Endodermal cell (in vitro differentiated cells): Measurements from ENCODE around the gene IFITM1. TPM values are rescaled to one million over a fixed set of nuclear protein-coding genes. Genes with fewer than 3 reads are reported as not detected.
"Not testable (repeated sequence)": the region's sequence is repeated elsewhere in the genome, so short reads cannot be mapped to it uniquely, and the experiment has no call there.

Experiments
- DNase-seq: peaks from one replicate; pipeline ENCODE4 v3.0.0-alpha.2; 2017
- H3K27ac ChIP-seq: 2 replicates; pipeline ENCODE4 v1.5.1; 2013; ENCODE audit warnings: mild to moderate bottlenecking, low read depth, low read length, moderate library complexity
- H3K27me3 ChIP-seq: 2 replicates; pipeline ENCODE4 v1.6.1; 2013; ENCODE audit warnings: mild to moderate bottlenecking, low read length, moderate library complexity; ENCODE audit not compliant: insufficient read depth, control insufficient read depth, poor library complexity, severe bottlenecking
- H3K36me3 ChIP-seq: 2 replicates; pipeline ENCODE4 v1.7.0; 2013; ENCODE audit warnings: mild to moderate bottlenecking, low read length, moderate library complexity; ENCODE audit not compliant: control insufficient read depth, insufficient read depth
- H3K4me1 ChIP-seq: one replicate; pipeline ENCODE4 v1.7.0; 2013; ENCODE audit warnings: low read length; ENCODE audit not compliant: control insufficient read depth, insufficient read depth
- H3K4me3 ChIP-seq: 2 replicates; pipeline ENCODE4 v1.5.1; 2013; ENCODE audit warnings: mild to moderate bottlenecking, low read length, moderate library complexity
- H3K9ac ChIP-seq: 2 replicates; pipeline ENCODE4 v1.6.1; 2013; ENCODE audit warnings: mild to moderate bottlenecking, low read length, moderate library complexity; ENCODE audit not compliant: poor library complexity, severe bottlenecking; ENCODE audit errors: extremely low read depth
- H3K9me3 ChIP-seq: 2 replicates; pipeline ENCODE4 v1.6.1; 2013; ENCODE audit warnings: mild to moderate bottlenecking, low read length, moderate library complexity; ENCODE audit not compliant: control insufficient read depth
- H3K27ac Mint-ChIP-seq: 2 replicates; pipeline ENCODE4 v1.8.0; 2020; ENCODE audit warnings: mixed read lengths
- H3K27me3 Mint-ChIP-seq: 2 replicates; pipeline ENCODE4 v1.8.0; 2021; ENCODE audit warnings: mild to moderate bottlenecking, mixed read lengths; ENCODE audit not compliant: insufficient read depth
- H3K36me3 Mint-ChIP-seq: 2 replicates; pipeline ENCODE4 v1.8.0; 2020; ENCODE audit warnings: low read depth, mixed read lengths
- H3K4me1 Mint-ChIP-seq: 2 replicates; pipeline ENCODE4 v1.8.0; 2020; ENCODE audit warnings: mixed read lengths
- H3K4me3 Mint-ChIP-seq: 2 replicates; pipeline ENCODE4 v1.8.0; 2020; ENCODE audit warnings: mild to moderate bottlenecking, moderate library complexity, mixed read lengths
- H3K9me3 Mint-ChIP-seq: 2 replicates; pipeline ENCODE4 v1.8.0; 2020; ENCODE audit warnings: mild to moderate bottlenecking, mixed read lengths
- WGBS, 2 experiments: methylation state at CpG; one replicate each; pipeline versions ENCODE4 v1.1.5 to v1.1.7; 2013; ENCODE audit warnings: missing lambda C conversion rate in 2 of 2, mixed read lengths in 1 of 2; ENCODE audit not compliant: insufficient coverage in 1 of 2, insufficient read length in 1 of 2; 5-methylcytosine and 5-hydroxymethylcytosine counted together
- total RNA-seq, 2 donors: library from RNA; stranded (reverse); fragmentation: NEBNext Ultra II Directional in 1 of 2; extraction: Animal tissue kit (Norgen Biotek cat#: 25700) in 1 of 2; gene quantifications; 2 replicates in 1 of 2; 3 replicates in 1 of 2; pipeline ENCODE4 v1.2.1, GENCODE V29; 2021
- TF ChIP-seq, protein P1 (sequence below): fragments of 200-600 bp; sonication (generic); conservative IDR thresholded peaks from 2 replicates; pipeline ENCODE4 v1.5.0; 2021; ENCODE audit warnings: antibody characterized with exemption, mild to moderate bottlenecking

The IFITM1 gene
- total RNA-seq, 2 donors from 2014 or later = 211 to 558 TPM

DNA sequence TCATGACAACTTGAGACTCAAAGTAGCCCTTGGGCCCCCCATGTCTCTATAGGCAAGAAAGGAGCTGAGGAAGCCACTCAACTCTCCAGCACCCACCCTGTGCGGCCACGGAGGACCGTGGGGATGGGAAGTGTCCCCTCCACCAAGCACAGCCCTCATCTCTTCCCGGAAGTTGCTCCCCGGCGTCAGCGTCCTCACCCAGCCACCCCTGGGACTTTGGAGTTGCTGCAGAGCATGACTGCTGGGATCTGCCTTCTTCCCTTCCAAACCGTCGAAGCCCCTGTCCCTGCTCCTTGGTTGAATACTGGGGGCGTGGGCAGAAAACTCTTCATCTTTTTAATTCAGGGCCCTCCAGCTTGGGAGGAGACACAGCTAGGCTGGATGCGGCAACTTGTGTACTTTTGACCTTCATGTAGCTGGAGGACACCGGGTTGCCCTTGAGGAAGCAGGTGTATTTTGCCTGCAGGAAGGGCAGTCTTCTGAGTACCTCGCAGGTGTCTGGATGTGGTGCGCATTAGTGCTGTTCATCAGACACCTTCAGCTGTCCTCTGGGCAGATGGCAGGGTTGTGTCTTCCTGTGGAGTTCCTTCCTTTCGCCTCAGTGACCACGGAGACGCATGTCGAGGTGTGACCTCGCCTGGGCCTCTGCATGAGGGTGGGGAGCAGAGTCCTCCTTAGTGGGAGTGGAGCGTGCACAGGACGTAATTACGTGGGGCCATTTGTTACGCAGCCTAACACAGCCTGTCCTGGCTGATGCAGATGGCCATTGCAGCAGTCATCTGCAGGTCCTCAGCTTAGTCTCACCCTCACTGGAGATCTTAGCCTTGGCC lies 19.0 kb downstream of the IFITM1 start:
- no peak overlapping the region for H3K27ac ChIP-seq
- H3K4me1 ChIP-seq = peaks cover 4% of the 10 kb centered on the region
- peak overlapping the region; percentile 62 for H3K4me3 ChIP-seq
- no peak overlapping the region for H3K4me3 Mint-ChIP-seq
- no peaks in the 10 kb centered on the region for H3K27me3 ChIP-seq
- DNase-seq = no peak
- H3K27me3 Mint-ChIP-seq = peaks cover 3% of the 10 kb centered on the region
- WGBS, 2 experiments = 95 to 97% methylated on average over 18 to 23 of the region's 23 CpGs
- peak overlapping the region; percentile 95 for H3K27ac Mint-ChIP-seq
- no peaks in the 10 kb centered on the region for H3K36me3 ChIP-seq
- peaks cover 12% of the 10 kb centered on the region for H3K36me3 Mint-ChIP-seq
- no peak overlapping the region for H3K9ac ChIP-seq
- H3K9me3 Mint-ChIP-seq = peaks cover 41% of the 10 kb centered on the region
- peaks cover 31% of the 10 kb centered on the region for H3K4me1 Mint-ChIP-seq
- TF ChIP-seq, protein P1, sequence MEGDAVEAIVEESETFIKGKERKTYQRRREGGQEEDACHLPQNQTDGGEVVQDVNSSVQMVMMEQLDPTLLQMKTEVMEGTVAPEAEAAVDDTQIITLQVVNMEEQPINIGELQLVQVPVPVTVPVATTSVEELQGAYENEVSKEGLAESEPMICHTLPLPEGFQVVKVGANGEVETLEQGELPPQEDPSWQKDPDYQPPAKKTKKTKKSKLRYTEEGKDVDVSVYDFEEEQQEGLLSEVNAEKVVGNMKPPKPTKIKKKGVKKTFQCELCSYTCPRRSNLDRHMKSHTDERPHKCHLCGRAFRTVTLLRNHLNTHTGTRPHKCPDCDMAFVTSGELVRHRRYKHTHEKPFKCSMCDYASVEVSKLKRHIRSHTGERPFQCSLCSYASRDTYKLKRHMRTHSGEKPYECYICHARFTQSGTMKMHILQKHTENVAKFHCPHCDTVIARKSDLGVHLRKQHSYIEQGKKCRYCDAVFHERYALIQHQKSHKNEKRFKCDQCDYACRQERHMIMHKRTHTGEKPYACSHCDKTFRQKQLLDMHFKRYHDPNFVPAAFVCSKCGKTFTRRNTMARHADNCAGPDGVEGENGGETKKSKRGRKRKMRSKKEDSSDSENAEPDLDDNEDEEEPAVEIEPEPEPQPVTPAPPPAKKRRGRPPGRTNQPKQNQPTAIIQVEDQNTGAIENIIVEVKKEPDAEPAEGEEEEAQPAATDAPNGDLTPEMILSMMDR = no peak
- peaks cover 19% of the 10 kb centered on the region for H3K9me3 ChIP-seq

DNA sequence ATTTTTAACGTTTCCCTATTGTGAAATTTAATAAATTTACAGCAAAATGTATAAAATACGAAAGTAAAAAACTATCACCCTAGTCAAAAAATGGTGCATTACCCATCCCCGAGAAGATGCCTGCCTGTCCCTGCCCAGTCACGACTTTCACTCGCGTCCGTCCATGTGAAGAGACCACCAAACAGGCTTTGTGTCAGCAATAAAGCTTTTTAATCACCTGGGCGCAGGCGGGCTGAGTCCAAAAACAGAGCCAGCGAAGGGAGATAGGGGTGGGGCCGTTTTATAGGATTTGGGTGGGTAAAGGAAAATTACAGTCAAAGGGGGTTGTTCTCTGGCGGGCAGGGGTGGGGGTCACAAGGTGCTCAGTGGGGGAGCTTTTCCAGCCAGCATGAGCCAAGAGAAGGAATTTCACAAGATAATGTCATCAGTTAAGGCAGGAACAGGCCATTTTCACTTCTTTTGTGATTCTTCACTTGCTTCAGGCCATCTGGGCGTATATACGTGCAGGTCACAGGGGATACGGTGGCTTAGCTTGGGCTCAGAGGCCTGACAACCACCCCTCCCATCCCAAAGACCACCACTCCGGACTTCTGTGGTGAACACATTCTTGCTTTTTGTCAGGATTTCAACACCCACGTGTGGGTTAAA lies 19.9 kb downstream of the IFITM1 start:
- H3K27me3 ChIP-seq, H3K4me1 ChIP-seq, H3K36me3 ChIP-seq, H3K27me3 Mint-ChIP-seq: not testable (repeated sequence)
- peaks cover 19% of the 10 kb centered on the region for H3K9me3 ChIP-seq
- Mint-ChIP-seq H3K9me3 (peaks cover 41% of the 10 kb centered on the region), H3K4me1 (peaks cover 31% of the 10 kb centered on the region), H3K4me3 (peak overlapping the region; percentile 41), H3K27ac (peak overlapping the region; percentile 95), H3K36me3 (peaks cover 12% of the 10 kb centered on the region)
- WGBS, 2 experiments = 45 to 59% methylated on average over 14 to 16 of the region's 17 CpGs
- H3K9ac ChIP-seq = peak overlapping the region; percentile 45
- H3K4me3 ChIP-seq = peak overlapping the region; percentile 62
- H3K27ac ChIP-seq = peak overlapping the region; percentile 79
- peak; percentile 89 for DNase-seq

DNA sequence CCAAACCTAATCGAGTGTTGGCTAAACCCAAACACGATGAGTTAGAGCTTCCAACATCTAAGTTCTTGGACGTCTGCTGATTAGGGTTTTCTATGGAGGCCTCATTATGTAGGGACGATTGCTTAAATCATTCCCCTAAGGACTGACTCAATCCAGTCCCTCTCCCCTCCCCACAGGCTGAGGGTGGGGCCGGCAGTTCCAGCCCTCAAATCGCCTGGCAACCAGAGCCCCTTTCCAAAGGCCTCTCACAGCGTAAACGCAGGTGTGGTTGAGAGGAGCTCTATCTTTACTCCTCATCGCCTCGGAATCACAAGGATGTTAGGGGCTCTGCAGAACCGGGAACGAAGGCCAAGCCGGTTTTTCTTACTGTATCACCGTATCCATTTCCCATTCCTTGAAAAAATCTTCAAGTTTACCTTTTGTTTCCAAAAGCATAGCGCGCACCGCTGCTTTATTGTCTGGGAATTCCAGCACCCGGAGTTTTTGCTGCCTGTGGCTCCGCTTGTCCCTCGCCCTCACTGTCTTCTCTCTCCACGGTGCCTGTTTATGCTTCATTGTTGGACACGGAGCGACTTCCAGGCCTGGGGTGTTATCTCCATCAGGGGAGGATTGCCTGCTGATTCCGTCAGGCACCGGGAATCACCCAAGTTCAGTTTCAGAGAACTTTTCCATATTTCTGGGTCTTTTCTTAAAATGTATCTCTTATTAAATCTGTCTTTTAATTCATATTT lies 20.6 kb downstream of the IFITM1 start:
- peak; percentile 94 for DNase-seq
- Histone ChIP-seq H3K27ac (peak overlapping the region; percentile 79), H3K36me3 (no peaks in the 10 kb centered on the region), H3K4me3 (peak overlapping the region; percentile 52), H3K27me3 (no peaks in the 10 kb centered on the region), H3K9ac (peak overlapping the region; percentile 45), H3K9me3 (peaks cover 19% of the 10 kb centered on the region), H3K4me1 (peaks cover 4% of the 10 kb centered on the region)
- Mint-ChIP-seq H3K27me3 (peaks cover 3% of the 10 kb centered on the region), H3K4me1 (peaks cover 31% of the 10 kb centered on the region), H3K4me3 (peak overlapping the region; percentile 41), H3K9me3 (peaks cover 37% of the 10 kb centered on the region), H3K36me3 (peaks cover 9% of the 10 kb centered on the region), H3K27ac (peak overlapping the region; percentile 95)
- TF ChIP-seq, protein P1 = no peak
- WGBS, 2 experiments = 11 to 12% methylated on average over 17 to 25 of the region's 25 CpGs
